Epidermal melanocyte (primary cell): ENCODE measurements around the gene ZNF184.

ENCODE experiments used
- DNase-seq: peaks from one replicate; pipeline ENCODE4 v3.0.0; 2011; ENCODE audit warnings: low spot score; ENCODE audit not compliant: insufficient read length

The ZNF184 gene

GRCh38 chr6:27479319-27480182, 6.6 kb upstream of the ZNF184 start:
- peak; percentile 81 for DNase-seq

- peak; percentile 65 for DNase-seq
Measured at GRCh38 chr6:27478706-27479318, 5.9 kb upstream of the ZNF184 start.

- DNase-seq = no peak
Measured at GRCh38 chr6:27478141-27478705, 5.3 kb upstream of the ZNF184 start.

DNA sequence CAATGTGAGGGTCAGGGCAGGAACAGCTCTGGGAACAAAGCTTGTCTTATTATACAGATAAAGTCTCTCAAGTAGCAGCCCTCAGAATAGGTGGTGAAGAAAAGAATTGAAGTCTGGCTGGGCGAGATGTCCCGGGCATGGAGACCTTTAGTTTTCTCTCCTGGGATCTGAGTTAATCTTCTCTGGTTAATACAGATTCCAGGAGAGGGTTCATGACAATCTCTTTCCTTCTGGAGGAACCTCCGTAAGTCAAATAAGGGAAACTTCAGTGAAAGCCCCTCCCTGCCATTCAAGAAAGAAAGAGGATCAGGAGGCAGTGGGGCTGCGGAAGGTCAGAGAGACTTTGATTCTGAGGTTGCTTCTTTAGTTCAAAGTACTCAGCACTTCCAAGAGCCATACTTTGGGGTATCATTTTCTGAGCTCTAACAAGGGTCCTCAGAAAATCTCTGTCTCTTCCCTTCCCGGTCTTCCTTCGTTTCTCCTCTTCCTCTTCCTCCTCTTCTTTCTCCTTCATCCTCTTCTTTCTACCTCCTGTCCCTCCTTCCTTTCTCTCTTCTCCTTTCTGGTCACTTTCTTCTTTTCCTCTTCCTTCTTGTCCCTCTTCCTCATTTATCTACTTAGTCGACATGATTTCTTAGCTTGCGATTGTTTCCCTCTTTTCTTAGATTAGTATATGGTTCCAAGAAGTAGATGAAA, 4.6 kb upstream of the ZNF184 start:
- no peak for DNase-seq

- no peak for DNase-seq
Measured at GRCh38 chr6:27476090-27476489, 3.2 kb upstream of the ZNF184 start.

DNA sequence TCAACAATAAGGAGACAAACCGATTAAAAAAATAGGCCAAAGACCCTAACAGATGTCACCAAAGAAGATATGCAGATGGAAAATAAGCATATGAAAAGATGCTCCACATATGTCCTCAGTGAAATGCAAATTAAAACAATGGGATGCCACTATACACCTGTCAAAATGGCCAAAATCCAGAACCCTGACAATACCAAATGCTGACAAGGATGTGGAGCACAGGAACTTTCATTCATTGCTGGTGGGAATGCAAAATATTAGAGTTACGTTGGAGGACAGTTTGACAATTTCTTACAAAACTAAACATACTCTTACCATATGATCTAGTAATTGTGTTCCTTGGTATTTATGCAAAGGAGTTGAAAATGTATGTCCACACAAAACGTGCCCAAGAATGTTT, 1.8 kb upstream of the ZNF184 start:
- no peak for DNase-seq

- DNase-seq = no peak
Measured at GRCh38 chr6:27474172-27474465, 1.2 kb upstream of the ZNF184 start.

DNA sequence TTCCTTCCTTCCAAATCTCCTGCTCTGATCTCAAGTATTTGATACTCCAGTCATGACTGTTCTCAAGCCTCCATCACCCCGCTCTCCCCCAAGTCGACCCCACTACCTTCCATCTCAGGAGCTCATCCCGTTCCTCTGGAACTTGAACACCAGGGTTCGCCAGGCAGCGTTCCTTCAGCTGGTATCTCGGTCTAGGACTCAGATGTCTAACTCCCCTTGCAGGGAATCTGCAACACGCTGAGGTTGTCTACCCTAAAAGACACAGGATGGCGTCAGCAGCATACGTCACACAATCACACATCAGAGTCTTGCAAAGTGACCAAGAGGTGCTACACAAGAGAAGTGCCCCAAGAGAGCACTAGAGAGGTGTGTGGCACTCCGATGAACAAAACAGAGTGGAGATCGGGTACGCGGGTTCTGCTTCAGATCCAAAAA, 706 bp downstream of the ZNF184 start:
- no peak for DNase-seq

- DNase-seq = no peak
Measured at GRCh38 chr6:27471365-27472115, 1.4 kb downstream of the ZNF184 start.

GRCh38 chr6:27470023-27470422, 2.9 kb downstream of the ZNF184 start:
- no peak for DNase-seq

DNA sequence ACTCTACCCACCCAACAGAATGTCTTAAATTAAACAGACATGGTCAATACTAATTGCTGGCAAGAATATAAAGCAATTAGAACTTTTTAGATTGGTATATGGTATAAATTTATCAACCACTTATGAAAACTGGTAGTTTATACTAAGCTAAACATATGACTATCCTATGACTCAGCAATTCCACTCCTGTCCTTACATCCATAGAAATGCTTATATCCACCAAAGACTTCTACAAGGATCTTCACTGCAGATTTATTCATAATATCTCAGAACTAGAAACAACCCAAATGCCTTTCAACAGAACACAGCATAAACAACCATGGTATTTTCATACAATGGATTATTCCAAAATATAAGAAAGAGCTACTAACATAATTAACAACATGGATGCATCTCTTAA, 4.6 kb downstream of the ZNF184 start:
- no peak for DNase-seq

- DNase-seq = no peak
Measured at GRCh38 chr6:27452496-27452897, 20.4 kb downstream of the ZNF184 start.

- DNase-seq = no peak
Measured at GRCh38 chr6:27451660-27452390, 21.1 kb downstream of the ZNF184 start.

DNA sequence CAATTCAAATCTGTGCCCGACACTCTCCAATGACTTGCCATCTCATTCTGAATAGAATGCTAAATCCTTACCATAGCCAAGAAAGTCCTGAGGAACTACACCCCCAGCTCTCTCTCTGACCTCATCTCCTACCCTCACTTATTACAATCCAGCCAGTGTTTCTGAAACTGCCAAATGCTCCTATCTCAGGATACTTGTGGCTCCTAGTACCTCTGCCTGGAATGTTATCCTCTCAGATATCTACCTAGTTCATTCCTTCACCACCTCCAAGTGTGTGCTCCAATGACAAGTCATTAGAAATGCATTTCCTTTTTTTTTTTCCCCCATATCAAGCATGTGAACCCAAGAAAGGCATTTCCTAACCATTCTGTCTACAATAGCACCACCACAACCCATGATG, 24.4 kb downstream of the ZNF184 start:
- no peak for DNase-seq

- DNase-seq = no peak
Measured at GRCh38 chr6:27442932-27443331, 30.0 kb downstream of the ZNF184 start.

- DNase-seq = no peak
Measured at GRCh38 chr6:27441001-27441400, 31.9 kb downstream of the ZNF184 start.

GRCh38 chr6:27439371-27439770, 33.5 kb downstream of the ZNF184 start:
- no peak for DNase-seq

GRCh38 chr6:27433714-27434113, 39.2 kb downstream of the ZNF184 start:
- DNase-seq = no peak

DNA sequence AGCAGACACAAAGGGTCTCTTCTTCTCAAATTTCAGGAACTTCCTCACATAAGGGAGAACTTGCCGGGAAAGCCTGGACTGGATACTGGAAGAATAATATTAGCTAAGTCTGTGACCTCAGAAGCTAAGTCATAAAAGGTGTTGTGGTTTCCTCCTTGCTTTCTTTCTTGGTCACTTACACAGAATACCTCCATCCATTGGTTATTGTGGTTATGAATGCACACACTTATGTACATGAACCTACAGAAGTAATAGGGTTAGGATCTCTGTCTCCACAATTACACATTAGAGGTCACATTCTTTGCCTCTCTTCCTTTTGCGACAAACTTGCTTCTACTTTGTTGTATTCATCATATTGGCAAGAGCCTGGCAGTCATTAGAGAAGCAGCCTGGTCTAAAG, 43.9 kb downstream of the ZNF184 start:
- no peak for DNase-seq

GRCh38 chr6:27428502-27428901, 44.4 kb downstream of the ZNF184 start:
- DNase-seq = no peak
